NCI-H524 treated with DMSO at 0.1 percent for 48 hours (cell line): ENCODE results near the gene IGDCC3.

Source experiments
- DNase-seq: peaks from one replicate; lab custom pipeline; 2025; lab: John Stamatoyannopoulos, UW

IGDCC3 gene

GRCh38 chr15:65328506-65329287 is 49.1 kb downstream of the IGDCC3 start:
- DNase-seq, result no peak

GRCh38 chr15:65327651-65328393 is 50.0 kb downstream of the IGDCC3 start:
- no peak for DNase-seq

DNA sequence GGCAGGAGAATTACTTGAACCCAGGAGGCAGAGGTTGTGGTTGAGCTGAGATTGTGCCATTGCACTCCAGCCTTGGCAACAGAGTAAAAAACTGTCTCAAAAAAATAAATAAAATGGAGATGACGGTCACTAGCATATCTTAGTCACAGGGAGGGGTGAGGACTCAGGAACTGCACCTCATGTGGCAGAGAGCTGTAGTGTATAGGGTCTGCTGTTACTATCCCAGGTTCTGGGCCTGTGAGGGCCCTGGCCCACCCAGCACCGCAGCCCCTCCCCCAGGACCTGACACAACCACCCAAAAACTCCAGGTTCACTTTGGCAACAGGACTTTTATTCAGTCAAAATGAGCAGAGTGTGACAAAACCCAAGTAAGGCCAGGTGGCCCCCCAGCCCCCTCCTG is 51.0 kb downstream of the IGDCC3 start:
- no peak for DNase-seq

GRCh38 chr15:65326117-65326526 is 51.7 kb downstream of the IGDCC3 start:
- no peak for DNase-seq

DNA sequence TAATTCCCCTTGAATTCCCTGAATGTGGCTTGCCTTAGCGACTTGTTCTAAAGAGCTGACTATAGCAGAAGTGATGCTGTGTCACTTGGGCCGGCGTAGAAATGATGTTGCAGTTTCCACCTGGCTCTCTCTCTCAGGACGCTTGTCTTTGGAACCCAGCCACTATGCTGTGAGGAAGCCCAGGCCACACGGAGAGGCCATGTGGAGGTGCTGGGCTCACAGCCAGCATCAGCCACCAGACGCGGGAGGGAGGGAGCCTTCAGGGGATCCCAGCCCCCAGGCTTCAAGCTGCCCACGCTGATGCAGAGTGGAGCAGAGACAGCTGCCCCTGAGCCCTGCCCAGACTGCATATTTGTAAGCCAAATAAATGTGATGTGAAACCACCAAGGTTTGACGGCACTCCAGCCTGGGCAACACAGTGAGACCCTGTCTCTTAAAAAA is 54.7 kb downstream of the IGDCC3 start:
- peak; percentile 84 for DNase-seq

- DNase-seq, result peak; percentile 29
Observed at GRCh38 chr15:65318870-65319356, 58.9 kb downstream of the IGDCC3 start.

DNA sequence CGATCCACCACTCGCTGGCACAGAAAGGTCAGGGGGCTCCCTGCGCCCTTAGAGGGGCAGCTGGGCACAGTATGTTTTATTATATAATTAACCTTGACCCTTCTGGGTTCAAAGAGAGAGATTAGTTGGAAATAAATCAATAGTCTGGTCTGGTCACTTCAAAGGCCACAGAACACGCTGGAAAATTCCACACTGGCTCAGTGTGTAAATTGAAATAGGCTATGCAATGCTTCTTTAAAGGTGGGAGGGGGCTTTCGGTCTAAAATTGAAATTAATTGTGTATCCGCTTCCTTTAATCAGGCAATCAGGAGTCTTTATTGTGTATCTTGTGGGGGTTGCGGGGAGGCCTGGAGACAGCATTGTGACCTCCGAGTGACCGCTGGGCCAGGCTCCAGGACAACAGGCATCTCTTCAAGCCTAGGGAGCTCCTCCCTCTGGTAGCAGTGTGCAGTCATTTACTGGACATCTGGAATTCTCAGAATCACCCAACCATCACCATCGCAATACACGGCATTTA is 65.3 kb downstream of the IGDCC3 start:
- no peak for DNase-seq

DNA sequence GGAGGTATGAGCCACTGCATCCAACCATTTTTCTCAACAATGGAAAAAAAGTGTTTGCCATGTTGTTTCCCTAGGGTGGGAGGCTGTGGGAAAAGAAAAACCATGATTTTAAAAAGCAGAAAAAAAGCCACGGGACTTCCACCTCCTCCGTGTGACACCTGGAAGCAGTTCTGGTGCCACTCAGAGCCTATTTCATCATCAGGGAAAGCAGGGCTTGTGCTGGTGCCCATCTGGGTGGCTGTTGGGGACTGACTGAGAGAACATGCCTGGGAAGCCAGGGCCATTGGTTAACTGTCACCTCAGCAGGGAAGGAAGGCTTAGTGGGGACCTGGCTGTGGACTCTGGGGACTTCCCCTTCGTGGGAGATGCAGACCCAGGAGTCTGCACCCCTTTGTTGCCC is 66.0 kb downstream of the IGDCC3 start:
- no peak for DNase-seq

DNA sequence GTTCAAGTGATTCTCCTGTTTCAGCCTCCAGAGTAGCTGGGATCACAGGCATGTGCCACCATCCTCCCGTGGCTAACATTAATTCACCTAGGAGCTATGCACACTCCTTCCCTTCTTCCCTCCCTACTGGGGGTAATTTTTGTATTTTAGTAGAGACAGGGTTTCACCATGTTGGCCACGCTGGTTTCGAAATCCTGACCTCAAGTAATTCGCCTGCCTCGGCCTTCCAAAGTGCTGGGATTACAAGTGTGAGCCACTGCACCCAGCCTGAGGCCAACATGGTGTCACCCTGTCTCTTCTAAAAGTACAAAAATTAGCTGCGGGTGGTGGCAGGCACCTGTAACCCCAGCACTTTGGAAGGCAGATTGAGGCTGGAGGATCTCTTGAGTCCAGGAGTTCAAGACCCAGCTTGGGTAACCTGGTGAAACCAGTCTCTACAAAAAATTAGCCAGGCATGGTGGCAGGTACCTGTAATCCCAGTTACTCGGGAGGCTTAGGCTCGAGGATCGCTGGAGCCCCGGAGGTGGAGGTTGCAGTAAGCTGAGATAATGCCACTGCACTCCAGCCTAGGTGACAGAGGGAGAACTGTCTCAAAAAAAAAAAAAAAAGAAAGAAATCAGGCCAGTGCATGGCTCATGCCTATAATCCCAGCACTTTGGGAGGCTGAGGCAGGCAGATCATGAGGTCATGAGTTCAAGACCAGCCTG is 67.2 kb downstream of the IGDCC3 start:
- DNase-seq, result no peak

DNA sequence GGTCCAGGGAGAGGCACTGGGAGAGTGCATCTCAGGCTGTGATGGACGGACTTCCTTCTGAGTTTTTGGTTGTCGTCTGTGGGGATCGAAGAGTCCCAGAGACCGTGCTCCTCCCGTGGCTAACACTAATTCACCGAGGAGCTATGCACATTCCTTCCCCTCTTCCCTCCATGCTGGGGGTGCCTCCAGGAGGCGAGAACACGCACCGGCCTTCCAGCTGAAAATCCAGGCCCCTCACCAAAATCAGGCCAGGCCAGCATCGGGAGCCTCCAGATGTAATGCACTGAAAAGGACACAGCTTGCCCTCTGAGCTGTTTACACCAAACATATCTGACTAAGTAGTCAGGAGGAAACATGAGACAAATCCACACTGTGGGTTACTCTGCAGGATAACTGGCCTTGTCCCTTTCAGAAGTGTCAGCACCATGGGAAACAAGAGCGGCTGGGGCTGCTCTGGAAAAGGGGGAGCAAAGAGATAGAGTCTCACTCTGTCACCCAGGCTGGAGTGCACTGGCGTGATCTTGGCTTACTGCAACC is 67.9 kb downstream of the IGDCC3 start:
- no peak for DNase-seq

DNA sequence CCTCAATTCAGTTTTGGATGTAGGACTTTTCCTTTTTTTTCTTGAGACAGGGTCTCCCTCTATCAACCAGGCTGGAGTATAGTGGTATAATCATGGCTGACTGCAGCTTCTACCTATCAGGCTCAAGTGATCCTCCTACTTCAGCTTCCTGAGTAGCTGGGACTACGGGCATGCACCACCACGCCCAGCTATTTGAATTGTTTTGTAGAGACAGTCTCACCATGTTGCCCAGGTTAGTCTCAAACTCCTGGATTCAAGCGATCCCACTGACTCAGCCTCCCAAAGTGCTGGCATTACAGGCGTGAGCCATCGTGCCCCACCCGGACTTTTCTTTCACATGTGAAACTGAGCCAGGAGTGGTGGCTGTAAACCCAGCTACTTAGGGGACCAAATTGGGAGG is 69.8 kb downstream of the IGDCC3 start:
- no peak for DNase-seq

GRCh38 chr15:65306551-65306950 is 71.3 kb downstream of the IGDCC3 start:
- DNase-seq, result no peak

DNA sequence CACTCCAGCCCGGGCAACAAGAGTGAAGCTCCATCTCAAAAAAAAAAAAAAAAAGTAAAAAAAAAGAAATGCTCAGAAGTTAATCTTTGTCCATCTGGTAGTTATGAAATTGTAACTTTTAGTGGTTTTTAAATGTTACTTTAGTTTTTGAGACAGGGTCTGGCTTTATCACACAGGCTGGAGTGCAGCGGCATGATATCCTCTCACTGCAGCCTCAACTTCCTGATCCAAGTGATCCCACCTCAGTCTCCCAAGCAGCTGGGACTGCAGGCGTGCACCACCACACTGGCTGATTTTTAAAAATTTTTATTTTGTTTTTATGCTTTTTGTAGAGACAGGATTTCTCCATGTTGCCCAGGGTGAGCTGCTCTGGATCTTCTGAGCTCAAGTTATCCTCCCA is 72.0 kb downstream of the IGDCC3 start:
- DNase-seq, result no peak

GRCh38 chr15:65305150-65305758 is 72.5 kb downstream of the IGDCC3 start:
- no peak for DNase-seq

DNA sequence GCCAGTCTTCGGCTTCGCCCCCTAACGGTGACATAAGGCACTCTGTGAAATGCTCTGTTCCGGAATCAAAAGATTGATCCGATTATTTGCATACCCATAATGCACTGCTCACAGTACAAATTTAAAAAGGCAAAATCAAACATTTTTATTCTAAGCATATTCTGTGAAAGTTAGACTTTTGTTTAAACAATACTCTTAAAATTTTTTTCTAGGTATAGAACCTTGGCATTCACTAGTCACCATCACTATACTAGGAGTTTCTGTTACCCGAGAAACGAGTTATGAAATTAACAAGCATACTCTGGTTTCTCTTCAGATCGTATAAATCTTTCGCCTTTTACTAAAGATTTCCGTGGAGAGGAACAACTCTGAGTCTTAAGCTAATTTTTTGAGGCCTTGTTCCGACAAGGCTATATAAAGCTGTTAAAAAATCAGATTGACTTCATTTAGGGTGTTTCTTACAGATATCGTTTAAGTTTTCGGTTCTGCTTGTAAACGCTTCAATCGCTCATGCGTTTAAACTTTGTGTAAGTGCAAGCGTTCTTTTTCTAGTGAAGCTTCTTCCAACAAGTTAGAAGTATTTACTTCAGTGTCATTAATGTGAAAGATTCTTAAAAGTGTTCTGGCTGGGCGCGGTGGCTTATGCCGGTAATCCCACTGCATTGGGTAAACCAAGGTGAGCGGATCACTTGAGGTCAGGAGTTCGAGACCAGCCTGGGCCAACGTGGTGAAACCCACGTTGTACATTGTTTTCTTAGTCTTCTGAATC is 73.2 kb downstream of the IGDCC3 start, which contains the start of gene RNU5B-1:
Gene RNU5B-1 (plus strand): TSS at position 297 of the 769 bp plus-strand sequence.
- peak; percentile 99 for DNase-seq

DNA sequence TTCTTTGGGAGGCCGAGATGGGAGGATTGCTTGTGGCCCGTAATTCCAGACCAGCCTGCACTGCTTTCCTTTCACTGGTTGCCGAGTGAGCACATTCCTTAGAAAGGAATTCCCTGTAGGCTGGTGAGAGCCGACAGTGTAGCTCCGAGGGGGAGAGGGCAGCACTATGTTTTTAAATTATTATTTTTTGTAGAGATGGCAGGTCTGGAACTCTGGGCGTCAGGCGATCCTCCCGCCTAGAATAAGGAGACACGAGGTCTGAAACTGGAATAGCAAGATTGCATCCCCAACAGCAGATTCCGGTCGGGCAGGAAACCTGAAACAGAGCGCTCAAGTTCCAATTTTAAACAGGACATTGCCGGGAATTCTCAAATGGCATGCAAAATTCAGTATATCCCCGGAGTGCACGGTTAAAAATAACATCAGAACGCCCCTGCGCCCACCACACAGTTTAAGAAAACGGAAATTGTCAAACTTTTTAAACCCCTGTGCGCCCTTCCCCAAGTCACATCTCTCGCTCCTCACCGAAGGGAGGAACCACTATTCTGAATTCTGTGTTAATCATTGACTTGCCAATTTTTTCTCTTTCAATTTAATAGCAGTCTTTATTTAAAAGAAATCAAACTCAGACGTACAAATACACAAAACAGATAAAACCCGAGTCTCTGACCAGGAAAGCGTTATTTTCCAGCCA is 74.0 kb downstream of the IGDCC3 start:
- no peak for DNase-seq

GRCh38 chr15:65302061-65302460 is 75.7 kb downstream of the IGDCC3 start:
- no peak for DNase-seq

GRCh38 chr15:65300924-65301441 is 76.8 kb downstream of the IGDCC3 start:
- no peak for DNase-seq

- DNase-seq, result no peak
Observed at GRCh38 chr15:65298731-65299130, 79.1 kb downstream of the IGDCC3 start.
